Measurements from ENCODE around the gene MKRN2OS.

Gene MKRN2OS

GRCh38 chr3:12513694-12514446 is 31.4 kb downstream of the MKRN2OS start:
- no peak for DNase-seq (ENCODE audit: low spot score)

GRCh38 chr3:12512534-12513118 is 32.7 kb downstream of the MKRN2OS start:
- no peak for DNase-seq (ENCODE audit: low spot score)

GRCh38 chr3:12509466-12509865 is 35.8 kb downstream of the MKRN2OS start:
- DNase-seq (ENCODE audit: low spot score), result no peak

GRCh38 chr3:12508291-12508700 is 37.0 kb downstream of the MKRN2OS start:
- DNase-seq (ENCODE audit: low spot score), result no peak

GRCh38 chr3:12507591-12508281 is 37.6 kb downstream of the MKRN2OS start:
- peak; percentile 72 for DNase-seq (ENCODE audit: low spot score)

- no peak for DNase-seq (ENCODE audit: low spot score)
Measured at GRCh38 chr3:12506201-12506709, 39.0 kb downstream of the MKRN2OS start.

GRCh38 chr3:12503126-12503957 is 42.0 kb downstream of the MKRN2OS start:
- DNase-seq (ENCODE audit: low spot score), result no peak

- DNase-seq (ENCODE audit: low spot score), result no peak
Measured at GRCh38 chr3:12501360-12502020, 43.8 kb downstream of the MKRN2OS start.

GRCh38 chr3:12499474-12499873 is 45.8 kb downstream of the MKRN2OS start:
- no peak for DNase-seq (ENCODE audit: low spot score)

- DNase-seq (ENCODE audit: low spot score), result no peak
Measured at GRCh38 chr3:12496453-12496761, 48.9 kb downstream of the MKRN2OS start.

GRCh38 chr3:12495749-12496452 is 49.4 kb downstream of the MKRN2OS start:
- no peak for DNase-seq (ENCODE audit: low spot score)

- DNase-seq (ENCODE audit: low spot score), result no peak
Measured at GRCh38 chr3:12490547-12490946, 54.8 kb downstream of the MKRN2OS start.

GRCh38 chr3:12489832-12490231 is 55.5 kb downstream of the MKRN2OS start:
- DNase-seq (ENCODE audit: low spot score), result no peak

All from left forelimb (tissue), 1 donor.